A673 (cell line): ENCODE data around the gene TFCP2L1.

Experiments
- CTCF ChIP-seq: fragments of 300-800, 200-600 bp; sonication (generic); conservative IDR thresholded peaks from 2 replicates; pipeline ENCODE4 v1.5.1; 2017; ENCODE audit warnings: low read depth, mild to moderate bottlenecking, antibody characterized with exemption, low read length, moderate library complexity, mixed read lengths
- EZH2 ChIP-seq: fragments of 200-600 bp; sonication (generic); IDR thresholded peaks from 2 replicates; pipeline ENCODE4 v1.6.1; 2017; ENCODE audit warnings: borderline replicate concordance, low read depth, mild to moderate bottlenecking, mixed read lengths, antibody characterized with exemption, low read length; ENCODE audit not compliant: poor library complexity, severe bottlenecking

GRCh38 chr2:121173806-121174205 lies 111.2 kb downstream of the TFCP2L1 start:
- TF ChIP-seq CTCF (no peak), EZH2 (no peak)
